NCI-H345 treated with DMSO at 0.1 percent for 48 hours (cell line): Measurements from ENCODE around the gene AQP7.
"Not testable (repeated sequence)": the region's sequence is repeated elsewhere in the genome, so short reads cannot be mapped to it uniquely, and the experiment has no call there.

Experiments
- DNase-seq: peaks from one replicate; lab custom pipeline; 2025; ENCODE audit not compliant: unreplicated experiment; lab: John Stamatoyannopoulos, UW

AQP7 gene

DNA sequence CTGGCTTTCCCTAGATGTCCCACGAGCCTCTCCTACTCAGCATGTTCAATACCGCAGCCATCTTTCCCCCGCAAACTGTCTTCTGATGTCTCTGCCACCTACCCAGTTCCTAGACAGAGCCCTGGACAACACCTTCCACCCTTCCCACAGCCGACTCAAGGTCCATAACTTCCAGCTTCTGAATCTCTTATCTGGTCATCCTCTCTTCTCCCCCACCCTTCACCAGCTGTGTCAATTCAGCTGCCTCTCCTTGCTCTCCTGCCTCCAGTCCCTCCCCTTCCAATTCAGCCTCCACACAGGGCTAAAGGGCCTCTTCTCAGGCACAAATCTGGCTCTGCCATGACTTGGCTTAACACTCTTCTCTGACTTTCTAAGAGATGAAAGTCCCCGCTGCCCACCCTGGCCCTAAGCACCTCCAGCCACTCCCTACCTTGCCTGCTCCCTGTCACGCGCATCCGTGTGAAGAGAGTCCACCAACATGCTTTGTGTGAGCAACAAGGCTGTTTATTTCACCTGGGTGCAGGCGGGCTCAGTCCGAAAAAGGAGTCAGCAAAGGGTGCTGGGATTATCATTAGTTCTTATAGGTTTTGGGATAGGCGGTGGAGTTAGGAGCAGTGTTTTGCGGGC lies 25.2 kb downstream of the AQP7 start:
- no peak for DNase-seq

DNA sequence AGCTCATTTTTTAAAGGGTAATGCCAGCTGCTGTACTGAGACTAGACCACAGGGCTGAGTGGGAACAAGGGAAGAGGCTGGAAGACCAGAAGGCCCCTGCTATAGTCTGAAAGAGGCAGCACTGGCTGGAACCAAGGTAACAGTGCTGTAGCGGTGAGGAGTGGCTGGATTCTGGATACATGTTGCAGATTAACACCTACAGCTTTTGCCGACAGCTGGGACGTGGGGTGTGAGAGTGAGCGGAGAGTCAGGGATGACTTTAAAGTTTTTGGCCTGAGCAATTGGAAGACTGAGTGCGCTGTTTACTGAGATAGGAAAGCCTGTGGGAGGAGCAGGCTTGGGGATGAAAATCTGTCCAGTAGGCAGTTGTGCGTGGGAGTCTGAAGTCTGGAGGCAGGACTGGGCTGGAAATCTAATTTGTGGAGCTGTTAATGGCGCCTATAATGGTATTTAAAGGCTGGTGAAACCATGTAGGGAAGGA lies 26.5 kb downstream of the AQP7 start:
- DNase-seq, result no peak

DNA sequence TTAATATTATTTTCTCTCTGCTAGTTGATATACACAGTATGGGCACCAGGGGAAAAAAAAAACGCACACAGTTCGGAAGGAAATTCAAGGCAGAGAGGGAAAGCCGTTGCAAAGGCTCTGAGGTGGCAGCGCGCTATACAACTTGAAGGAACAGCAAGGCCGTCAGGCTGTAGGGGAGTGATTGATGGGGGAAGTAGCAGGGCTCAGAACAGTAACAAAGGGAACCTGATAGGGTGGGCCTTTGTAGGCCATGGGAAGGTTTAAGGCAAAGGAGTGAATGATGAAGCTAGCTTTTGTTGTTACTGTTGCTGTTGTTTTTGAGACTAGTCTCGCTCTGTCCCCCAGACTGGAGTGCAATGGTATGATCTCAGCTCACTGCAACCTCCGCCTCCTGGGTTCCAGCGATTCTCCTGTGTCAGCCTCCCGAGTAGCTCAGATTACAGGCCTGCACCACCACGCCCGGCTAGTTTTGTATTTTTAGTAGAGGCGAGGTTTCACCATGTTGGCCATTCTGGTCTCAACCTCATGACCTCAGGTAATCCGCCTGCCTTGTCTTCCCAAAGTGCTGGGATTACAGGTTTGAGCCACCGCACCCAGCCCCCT lies 27.0 kb downstream of the AQP7 start:
- DNase-seq, result no peak

DNA sequence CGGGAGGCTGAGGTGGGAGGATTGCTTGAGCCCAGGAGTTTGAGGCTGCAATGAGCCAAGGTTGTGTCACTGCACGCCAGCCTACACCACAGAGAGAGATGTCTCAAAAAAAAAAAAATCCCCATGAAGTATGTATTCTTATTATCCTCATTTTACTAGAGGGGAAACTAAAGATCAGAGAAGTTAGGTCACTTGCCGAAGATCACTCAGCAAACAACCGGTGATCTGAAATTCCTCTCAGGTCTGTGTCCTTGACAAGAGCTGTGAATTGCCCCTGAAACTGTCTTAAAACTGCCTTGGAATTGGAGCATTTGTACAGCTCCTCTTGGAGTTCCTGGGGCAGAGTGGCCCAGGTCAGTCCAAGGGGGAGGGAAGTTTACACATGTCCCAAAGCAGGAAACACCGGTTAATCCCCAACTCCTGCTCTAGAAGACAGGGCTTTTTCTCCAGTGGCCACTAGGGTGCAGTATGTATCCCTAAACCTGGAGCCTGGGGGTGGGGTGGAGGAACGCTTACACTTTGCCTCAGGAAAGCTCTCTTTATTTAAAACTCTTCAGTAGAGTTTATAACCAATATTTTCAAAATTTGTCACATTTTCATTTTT lies 27.6 kb downstream of the AQP7 start:
- DNase-seq, result peak; percentile 2

DNA sequence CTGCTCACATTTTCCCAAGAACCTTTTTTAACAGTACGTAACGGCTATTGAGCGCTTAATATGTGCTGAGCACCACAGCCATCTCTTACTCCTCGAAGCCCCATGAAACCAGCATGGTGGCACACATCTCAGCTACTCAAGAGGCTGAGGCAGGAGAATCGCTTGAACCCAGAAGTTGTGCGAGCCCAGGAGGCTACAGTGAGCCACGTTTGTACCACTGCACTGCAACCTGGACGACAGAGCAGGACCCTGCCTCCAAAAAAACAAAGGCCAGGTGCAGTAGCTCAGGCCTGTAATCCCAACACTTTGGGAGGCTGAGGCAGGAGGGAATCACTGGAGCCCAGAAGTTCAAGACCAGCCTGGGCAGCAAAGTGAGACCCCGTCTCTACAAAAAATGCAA lies 28.2 kb downstream of the AQP7 start:
- no peak for DNase-seq

DNA sequence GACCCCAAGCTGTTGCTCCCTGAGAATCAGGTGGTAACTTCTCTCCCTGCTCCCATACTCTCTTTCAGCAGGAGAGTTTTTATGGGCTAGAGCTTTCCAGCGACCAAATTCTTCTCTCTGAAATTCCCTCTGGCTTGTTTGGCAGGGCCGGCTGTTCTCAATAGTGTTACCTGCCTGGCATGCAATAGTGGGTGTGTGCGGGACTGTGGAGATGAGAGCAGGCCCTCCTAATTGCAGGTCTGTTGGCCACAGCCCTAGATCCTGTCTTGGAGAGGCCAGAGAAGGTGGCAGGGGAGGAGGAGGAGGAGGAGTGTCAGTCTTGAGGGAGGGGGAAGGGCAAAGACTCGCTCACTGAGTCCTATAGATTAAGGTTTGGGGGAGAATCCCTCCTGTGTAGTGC lies 29.5 kb downstream of the AQP7 start:
- no peak for DNase-seq

DNA sequence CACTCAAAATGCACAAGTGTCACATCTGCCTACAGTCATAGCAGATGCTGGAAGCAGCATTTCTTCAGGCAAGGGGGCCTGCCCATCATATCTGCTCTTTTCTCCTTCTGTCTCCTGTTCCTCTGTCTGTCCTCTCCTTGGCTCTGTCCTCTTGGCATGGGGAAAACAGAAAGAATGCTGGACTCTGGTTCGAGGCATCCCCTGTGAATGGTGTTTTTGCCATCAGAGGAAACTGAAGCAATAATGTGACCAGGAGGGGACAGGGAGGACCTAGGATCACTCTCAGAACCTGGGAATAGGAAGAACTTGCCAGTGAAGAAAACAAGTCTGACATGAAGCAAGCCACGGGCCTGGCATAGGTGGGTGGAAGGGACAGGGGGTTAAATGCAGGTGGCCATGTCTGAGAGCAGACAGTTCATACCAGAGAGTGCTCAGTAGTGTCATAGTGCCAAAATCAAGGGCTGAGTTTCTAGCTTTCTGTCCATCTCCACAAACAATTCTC lies 35.3 kb downstream of the AQP7 start:
- DNase-seq, result no peak

DNA sequence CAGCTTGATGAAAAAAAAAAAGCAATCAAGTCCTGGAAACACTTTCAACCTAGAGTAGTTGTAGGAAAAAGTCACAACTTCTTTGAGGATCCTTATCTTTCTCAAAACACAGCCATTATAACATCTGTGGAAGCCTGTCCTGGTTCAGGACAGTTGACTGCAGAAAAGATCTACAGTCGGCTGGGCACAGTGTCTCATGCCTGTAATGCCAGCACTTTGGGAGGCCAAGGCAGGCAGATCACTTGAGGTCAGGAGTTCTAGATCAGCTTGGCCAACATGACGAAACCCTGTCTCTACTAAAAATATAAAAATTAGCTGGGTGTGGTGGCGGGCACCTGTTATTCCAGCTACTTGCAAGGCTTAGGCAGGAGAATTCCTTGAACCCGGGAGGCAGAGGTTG lies 37.6 kb downstream of the AQP7 start:
- DNase-seq, result not testable (repeated sequence)

DNA sequence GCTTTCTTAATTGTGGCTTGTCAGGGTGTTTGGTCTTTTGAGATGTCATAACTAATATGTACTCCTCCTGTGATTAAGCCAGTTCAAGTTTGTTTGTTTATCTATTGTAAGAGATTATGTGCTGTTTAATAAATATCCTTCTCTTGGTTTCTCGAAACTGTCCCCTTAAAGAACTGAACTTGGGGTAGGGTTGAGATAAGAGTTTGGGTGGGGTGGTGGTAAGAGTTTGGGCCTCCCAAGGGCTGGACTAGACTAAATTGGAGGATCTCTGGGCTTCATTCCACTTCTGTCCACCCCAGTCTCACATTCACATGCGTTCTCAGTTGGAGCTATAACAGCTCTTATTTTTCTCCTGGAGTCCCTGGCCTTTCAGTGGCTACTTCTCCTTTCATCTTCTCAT lies 38.2 kb downstream of the AQP7 start:
- DNase-seq, result no peak

DNA sequence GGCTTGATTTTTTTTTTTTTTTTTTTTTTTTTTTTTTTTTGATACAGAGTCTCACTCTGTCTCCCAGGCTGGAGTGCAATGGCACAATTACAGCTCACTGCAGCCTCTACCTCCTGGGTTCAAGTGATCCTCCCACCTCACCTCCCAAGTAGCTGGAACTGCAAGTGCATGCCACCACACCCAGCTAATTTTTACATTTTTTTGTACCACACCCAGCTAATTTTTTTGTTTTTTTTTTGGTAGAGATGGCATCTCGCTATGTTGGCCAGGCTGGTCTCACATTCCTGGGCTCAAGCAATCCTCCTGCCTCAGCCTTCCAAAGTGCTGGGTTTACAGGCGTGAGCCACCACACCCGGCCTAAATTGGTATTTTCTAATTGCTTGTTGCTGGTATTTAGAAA lies 43.7 kb downstream of the AQP7 start:
- DNase-seq, result not testable (repeated sequence)

DNA sequence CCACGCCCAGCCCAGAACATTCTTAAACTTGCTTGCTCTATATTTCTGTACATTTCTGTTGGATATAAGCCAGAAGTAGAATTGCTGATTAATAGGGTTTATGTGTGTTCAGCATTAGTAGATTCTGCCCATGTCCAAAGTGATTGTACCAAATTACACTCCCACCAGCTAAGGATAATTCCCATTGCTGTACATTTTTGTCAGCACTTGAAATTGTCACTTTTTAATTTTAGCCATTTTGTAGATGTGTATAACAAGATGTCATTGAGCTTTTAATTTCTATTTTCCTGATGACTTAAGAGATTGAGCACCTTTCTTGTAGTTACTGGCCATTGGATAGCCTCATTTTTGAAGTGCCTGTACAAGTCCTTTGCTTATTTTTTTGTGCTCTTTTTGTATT lies 46.4 kb downstream of the AQP7 start:
- no peak for DNase-seq

DNA sequence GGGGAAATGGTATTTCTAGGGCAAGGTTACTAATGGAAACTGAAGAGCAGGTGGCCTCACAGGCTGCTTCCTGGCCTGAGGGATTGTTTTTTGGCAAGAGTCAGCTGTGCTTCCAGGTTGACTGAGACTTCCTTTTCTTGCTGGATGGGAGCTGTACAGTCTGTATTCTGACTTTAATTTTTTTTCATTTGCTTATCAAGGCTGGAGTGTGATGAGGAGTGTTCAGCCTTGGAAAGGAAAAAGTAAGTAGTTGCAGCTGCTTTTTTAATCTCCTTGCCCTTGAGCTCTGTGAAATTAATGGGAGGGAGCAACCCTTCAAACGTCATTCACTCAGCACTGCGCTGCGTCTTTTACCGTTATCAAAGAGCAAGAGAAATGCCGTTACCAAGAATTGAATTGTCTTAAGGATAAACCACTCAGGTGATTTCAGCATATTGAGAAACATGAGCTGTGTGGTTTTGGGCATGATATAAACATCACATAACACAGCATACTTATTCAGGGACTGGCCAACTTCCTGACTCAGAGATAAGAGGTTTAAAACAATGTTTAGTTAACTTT lies 47.6 kb downstream of the AQP7 start:
- DNase-seq, result no peak

DNA sequence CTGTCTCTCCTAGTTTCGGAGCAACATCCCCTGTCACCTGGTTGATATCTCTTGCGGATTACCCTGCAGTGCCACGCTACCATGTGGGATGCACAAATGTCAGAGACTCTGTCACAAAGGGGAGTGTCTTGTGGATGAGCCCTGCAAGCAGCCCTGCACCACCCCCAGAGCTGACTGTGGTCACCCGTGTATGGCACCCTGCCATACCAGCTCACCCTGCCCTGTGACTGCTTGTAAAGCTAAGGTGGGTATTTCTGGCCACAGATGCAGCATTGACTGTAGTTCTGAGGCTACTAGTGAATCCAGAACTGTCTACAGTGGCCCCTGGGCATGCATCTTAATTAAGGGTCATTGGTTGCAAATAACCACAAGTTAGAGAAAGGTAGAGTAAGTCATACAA lies 50.8 kb downstream of the AQP7 start:
- DNase-seq, result no peak

DNA sequence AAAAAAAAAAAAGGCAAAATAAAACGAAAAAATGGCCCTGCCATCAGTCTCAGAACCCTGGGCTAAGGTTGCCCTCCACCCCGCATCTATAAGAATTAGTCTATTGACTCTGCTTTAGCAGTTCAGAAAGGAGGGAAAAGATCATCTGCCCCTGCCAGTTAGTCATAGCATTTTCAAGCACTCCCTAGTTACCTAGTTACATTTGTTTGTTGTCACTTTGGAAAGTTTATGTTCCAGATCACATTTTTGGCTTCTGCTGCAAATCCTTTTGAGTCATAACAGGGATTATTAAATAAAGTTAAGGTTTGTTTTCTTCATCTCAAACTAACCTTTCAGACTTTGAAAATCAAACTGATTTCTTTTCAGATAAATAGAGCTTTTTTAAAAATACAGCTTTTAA lies 52.1 kb downstream of the AQP7 start:
- no peak for DNase-seq

DNA sequence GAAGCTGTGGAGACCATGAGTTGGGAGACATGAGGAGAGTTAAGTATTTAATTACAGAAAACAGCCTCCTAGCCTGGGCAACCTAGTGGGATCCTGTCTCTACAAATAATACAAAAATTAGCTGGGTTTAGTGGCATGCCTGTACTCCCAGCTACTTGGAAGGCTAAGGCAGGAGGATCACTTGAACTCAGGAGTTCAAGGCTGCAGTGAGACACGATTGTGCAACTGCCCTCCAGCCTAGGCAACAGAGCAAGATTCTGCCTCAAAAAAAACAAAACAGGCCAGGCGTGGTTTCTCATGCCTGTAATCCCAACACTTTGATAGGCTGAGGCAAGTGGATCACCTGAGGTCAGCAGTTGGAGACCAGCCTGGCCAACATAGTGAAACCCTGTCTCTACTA lies 52.6 kb downstream of the AQP7 start:
- no peak for DNase-seq

DNA sequence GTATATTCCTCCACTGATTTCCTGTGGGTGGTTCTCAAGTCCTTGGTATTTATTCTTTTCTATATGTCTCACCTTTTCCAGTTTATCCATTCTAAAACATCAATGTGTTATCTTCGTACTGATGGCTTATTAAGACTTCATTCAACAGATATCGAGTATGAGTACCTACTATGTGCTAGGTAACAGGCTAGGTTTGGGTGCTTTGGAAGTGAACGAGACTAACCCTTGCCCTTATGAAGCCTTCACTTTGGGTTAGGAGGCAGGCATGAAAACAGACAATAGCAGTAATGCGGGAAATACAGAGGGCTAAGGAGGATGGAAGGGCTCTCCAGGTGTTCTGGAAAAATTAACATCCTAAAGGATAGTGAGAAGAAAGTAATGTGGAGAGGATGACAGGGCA lies 53.4 kb downstream of the AQP7 start:
- no peak for DNase-seq

DNA sequence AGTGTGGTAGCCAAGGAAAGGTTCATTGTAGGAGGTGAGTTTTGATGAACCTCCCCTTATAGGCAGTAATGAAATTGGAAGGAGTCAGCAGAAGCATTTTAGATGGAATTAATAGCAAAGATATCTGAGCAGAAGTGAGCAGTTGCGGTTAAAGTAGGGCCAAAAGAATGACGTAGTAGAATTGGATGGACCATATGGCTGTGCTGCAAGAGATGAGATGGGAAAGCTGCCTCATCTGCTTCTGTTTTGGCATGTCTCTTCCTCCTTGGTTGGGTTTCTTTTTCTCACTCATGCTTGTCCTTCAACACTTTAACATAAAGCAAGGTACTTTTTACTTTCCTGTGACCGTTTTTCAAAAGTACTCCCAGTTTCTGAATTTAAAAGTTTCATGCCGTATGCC lies 55.8 kb downstream of the AQP7 start:
- no peak for DNase-seq

DNA sequence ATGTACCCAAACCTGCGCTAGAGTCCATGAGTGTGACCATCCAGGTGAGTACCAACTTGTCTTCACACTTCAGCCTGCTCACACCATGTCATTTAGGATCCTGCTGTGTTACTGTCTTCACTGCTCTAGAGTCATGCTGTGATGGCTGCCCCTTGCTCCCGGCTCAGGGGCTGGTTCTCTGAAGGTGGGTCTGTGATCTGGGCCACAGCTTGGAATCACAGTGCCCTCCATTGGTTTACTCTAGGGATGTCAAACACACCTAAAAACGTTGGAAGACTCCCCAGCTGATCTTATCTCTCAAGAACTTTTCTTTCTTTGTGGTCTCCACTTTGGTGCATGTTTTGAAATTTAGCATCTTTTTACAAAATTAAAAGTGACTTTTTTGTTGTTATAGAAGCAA lies 58.2 kb downstream of the AQP7 start:
- DNase-seq, result no peak

DNA sequence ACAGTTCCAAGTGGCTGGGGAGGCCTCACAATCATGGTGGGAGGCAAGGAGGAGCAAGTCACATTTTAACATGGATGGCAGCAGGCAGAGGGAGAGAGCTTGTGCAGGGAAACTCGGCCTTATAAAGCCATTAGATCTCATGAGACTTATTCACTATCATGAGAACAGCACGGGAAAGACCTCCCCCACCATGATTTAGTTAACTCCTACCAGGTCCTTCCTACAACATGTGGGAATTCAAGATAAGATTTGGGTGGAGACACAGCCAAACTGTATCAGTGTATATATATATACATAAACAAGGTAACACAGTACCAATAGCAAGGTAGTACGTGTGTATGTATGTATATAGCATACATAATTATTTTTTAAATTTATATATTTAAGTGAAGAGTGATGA lies 61.2 kb downstream of the AQP7 start:
- no peak for DNase-seq

DNA sequence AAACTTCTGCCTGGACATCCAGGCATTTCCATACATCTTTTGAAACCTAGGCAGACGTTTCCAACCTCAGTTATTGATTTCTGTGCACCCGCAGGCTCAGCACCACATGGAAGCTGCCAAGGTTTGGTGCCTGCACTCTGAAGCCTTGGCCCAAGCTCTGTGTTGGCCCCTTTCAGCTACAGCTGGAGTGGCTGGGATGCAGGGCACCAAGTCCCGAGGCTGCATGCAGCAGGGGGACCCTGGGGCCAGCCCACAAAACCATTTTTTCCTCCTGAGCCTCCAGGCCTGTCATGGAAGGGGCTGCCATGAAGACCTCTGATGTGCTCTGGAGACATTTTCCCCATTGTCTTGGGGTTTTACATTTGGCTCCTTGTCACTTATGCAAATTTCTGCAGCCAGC lies 62.2 kb downstream of the AQP7 start:
- DNase-seq, result no peak
